AG04449 (cell line): ENCODE results near the gene KCNK15.
A peak's percentile ranks its signal among the peaks of the same experiment; 100 is the strongest.
"Not testable (repeated sequence)": the region's sequence is repeated elsewhere in the genome, so short reads cannot be mapped to it uniquely, and the experiment has no call there.

Experiments
- CTCF ChIA-PET: fragments of 350-600 bp; formaldehyde crosslinking; extraction: SDS; loops from one replicate; lab custom pipeline; 2021; ENCODE audit warnings: antibody characterized with exemption; lab: Yijun Ruan, JAX
- POLR2A ChIA-PET: fragments of 400-600, 350-600 bp; formaldehyde crosslinking; extraction: SDS; loops from one replicate; lab custom pipeline; 2020; ENCODE audit warnings: antibody characterized with exemption, inconsistent platforms; lab: Yijun Ruan, JAX
- DNase-seq: peaks from one replicate; pipeline ENCODE4 v3.0.0-alpha.2; 2010; ENCODE audit warnings: low read depth, low spot score
- H3K4me3 ChIP-seq: 2 replicates; pipeline ENCODE4 v1.5.1; 2011; ENCODE audit warnings: low read depth, mild to moderate bottlenecking, control low read depth, low read length
- TF ChIP-seq, protein P1 (sequence below): IDR thresholded peaks from one replicate; pipeline ENCODE4 v1.5.1; 2011; ENCODE audit warnings: mild to moderate bottlenecking, moderate library complexity, low read length, control low read depth, inconsistent platforms; ENCODE audit not compliant: insufficient read depth; ENCODE audit errors: missing control alignments

Gene KCNK15

DNA sequence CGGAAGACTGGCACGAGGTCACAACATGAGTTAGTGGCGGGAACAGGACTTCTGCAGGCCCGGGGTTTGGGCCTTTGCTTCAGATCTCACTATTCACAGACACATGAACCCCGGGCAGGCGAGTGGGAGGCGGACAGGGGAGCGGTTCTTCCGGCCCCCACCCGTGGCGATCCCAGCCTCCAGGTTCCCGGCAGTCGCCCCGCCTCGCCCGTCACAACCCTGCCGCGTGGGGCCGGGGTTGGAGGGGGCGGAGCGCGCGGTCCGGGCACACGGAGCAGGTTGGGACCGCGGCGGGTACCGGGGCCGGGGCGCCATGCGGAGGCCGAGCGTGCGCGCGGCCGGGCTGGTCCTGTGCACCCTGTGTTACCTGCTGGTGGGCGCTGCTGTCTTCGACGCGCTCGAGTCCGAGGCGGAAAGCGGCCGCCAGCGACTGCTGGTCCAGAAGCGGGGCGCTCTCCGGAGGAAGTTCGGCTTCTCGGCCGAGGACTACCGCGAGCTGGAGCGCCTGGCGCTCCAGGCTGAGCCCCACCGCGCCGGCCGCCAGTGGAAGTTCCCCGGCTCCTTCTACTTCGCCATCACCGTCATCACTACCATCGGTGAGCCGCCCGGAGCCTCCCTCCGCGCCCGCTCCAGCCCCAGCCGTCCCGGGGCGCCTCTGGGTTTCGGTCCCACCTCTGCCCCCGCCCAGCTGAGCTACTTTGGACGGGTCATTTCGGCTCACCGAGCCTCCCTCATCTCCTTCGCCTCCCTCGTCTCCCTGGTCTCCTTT, at the start of gene KCNK15:
Gene KCNK15 (plus strand): TSS at position 268 of the 769 bp plus-strand sequence. CDS start 46 bp downstream, at position 314.
- CTCF ChIA-PET = interaction anchor here (0.8 to 15.2 kb wide), 13 partner anchors 8 to 131 kb away, joined by 3 to 169 read pairs (median 15); no protein-coding TSS in a partner anchor
- TF ChIP-seq, protein P1, sequence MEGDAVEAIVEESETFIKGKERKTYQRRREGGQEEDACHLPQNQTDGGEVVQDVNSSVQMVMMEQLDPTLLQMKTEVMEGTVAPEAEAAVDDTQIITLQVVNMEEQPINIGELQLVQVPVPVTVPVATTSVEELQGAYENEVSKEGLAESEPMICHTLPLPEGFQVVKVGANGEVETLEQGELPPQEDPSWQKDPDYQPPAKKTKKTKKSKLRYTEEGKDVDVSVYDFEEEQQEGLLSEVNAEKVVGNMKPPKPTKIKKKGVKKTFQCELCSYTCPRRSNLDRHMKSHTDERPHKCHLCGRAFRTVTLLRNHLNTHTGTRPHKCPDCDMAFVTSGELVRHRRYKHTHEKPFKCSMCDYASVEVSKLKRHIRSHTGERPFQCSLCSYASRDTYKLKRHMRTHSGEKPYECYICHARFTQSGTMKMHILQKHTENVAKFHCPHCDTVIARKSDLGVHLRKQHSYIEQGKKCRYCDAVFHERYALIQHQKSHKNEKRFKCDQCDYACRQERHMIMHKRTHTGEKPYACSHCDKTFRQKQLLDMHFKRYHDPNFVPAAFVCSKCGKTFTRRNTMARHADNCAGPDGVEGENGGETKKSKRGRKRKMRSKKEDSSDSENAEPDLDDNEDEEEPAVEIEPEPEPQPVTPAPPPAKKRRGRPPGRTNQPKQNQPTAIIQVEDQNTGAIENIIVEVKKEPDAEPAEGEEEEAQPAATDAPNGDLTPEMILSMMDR = no peak
- POLR2A ChIA-PET = no interaction called here
- peak within 1 kb of the TSS; percentile 50 for H3K4me3 ChIP-seq
- no peak for DNase-seq

DNA sequence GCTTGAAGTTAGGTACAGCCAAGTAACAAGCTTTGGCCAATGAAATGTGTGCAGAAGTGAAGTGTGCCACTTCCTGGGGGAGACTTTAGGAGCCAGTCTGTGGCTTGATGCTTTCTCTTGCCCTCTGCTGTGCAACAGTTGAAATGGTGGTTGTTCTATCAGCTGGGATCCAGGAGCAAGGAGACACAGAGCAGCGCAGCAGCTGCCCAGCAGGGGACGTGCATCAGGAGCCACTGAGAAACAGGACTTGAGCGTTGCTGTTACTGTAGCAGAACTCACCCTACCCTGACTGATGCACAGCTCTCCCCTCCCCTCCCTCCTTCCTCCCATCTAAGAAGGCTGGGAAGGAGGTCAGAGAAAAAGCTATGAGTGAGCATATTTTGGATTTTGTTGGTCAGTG, 49.4 kb upstream of the KCNK15 start:
- TF ChIP-seq, protein P1 = peak; percentile 3
- H3K4me3 ChIP-seq = no peak overlapping the region
- CTCF ChIA-PET = interaction anchor here (0.6 to 22.2 kb wide), 5 partner anchors 10 to 51 kb away, joined by 3 to 801 read pairs (median 4); partner anchors contain the start of gene CCN5
- no peak for DNase-seq
- POLR2A ChIA-PET = no interaction called here

DNA sequence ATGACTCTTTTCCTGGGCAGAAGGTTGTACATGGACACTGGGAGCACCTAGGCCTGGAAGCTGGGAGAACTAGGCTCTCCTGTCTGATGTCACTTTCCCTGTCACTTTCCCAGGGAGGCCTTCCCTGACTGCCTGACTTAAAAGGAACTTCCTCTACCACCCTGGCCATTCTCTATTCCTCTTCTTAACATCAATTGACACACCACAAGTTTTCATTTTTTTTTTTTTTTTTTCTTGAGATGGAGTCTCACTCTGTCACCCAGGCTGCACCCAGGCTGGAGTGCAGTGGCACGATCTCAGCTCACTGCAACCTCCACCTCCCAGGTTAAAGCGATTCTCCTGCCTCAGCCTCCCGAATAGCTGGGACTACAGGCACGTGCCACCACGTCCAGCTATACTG, 48.6 kb upstream of the KCNK15 start:
- DNase-seq, POLR2A ChIA-PET, H3K4me3 ChIP-seq: not testable (repeated sequence)
- CTCF ChIA-PET = interaction anchor here (0.6 to 22.2 kb wide), 5 partner anchors 9 to 50 kb away, joined by 3 to 801 read pairs (median 4); partner anchors contain the start of gene CCN5

DNA sequence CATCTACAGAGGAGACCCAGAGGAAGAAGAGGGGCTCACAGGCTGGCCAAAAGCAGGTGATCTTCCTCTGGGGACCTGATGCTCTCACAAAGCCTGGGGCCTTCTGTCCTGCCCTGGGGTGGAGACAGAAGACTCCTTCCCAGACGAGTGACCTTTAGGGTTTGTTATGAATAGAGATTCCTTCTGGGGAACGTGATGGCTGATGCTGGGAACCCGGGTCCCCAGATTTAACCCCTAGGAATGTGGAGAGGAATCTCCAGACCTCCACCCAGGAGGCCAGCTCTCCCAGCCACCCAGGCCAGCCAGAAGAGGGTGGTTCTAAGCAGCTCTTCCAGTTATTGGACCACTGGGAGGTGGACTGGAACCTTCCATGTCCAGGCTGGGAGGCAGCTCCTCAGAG, 47.3 kb upstream of the KCNK15 start:
- no peak for DNase-seq
- H3K4me3 ChIP-seq = no peak overlapping the region
- CTCF ChIA-PET = interaction anchor here (22.2 kb wide), 1 partner anchor 26 kb away, joined by 801 read pairs; the partner anchor contains the start of gene CCN5
- TF ChIP-seq, protein P1 = no peak
- POLR2A ChIA-PET = no interaction called here

DNA sequence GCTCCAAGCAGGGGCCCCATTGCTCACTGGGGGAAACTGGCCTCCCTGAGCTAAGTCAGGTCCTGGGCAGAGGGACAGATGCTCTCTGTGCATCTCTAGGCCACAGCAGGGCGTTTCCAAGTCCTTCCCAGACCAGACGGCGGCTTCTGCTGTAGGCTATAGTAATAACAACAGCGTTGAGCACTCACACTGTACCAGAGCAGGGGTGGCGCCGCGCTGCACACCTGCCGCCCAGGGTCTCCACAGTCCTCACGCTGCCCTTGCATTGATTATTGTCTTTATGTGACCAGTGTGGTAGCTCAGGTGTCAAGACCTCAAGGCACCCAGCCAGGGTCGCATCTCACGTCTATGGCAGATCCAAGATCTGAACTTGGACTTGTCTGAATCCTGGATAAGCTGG, 45.4 kb upstream of the KCNK15 start:
- TF ChIP-seq, protein P1 = no peak
- no peak for DNase-seq
- no peak overlapping the region for H3K4me3 ChIP-seq
- ChIA-PET CTCF (interaction anchor here (5.6 kb wide), 1 partner anchor 16 kb away, joined by 28 read pairs; no protein-coding TSS in a partner anchor), POLR2A (no interaction called here)

DNA sequence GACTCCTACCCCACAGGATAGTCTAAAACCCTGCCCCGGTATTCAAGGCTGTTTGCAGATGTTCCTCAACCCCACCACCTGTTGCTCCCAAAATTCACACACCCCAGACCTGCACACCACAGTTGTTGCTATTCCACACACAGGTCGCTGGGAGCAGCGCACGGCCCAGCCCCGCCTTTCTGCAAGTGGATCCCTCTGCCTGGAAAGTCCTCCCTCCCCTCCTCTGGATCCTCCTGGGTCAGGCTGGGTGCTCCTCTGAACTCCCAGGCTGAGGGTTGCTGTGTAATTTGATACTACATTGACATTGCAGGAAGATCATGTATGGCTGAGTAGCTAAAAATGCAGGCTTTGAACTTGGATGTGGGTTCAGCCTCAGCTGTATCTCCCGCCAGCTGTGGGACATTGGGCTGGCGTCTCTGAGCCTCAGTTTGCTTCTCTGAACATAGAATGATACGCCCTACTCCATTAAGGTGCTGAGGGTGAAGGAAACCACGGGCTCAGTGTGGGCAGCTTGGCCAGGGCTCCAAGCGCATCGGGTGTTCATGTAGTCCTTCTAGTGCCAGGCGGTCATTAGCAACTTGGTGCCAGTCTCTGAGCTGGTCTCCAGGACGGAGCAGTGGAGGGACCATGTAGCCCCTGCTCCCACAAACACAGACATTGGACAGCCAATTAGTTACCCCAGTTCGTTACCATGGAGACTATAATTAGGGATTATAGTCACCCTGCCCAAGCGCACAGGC, 44.4 kb upstream of the KCNK15 start:
- DNase-seq = no peak
- CTCF ChIA-PET = interaction anchor here (1.0 to 5.6 kb wide), 5 partner anchors 10 to 46 kb away, joined by 4 to 28 read pairs (median 8); partner anchors contain the start of gene CCN5
- H3K4me3 ChIP-seq = no peak overlapping the region
- POLR2A ChIA-PET = no interaction called here
- TF ChIP-seq, protein P1 = no peak
